ENCODE measurements around the gene ELP6.

ELP6 gene

GRCh38 chr3:47513125-47513929 lies at the start of gene ELP6:
ELP6 (minus strand) TSS chr3:47513712; CDS start chr3:47513590, 122 bp downstream.
- DNase-seq: peak; percentile 87 to 100 (median 97)

- DNase-seq: no peak
Measured at GRCh38 chr3:47556351-47556750, 42.8 kb upstream of the ELP6 start.

GRCh38 chr3:47554335-47554734 lies 40.8 kb upstream of the ELP6 start:
- DNase-seq: no peak

- DNase-seq: peak in 2 of 51 donors; percentile 4 to 12
Measured at GRCh38 chr3:47553407-47553806, 39.9 kb upstream of the ELP6 start.

- DNase-seq: peak in 44 of 51 donors; percentile 16 to 93 (median 64)
Measured at GRCh38 chr3:47542471-47543173, 29.1 kb upstream of the ELP6 start.

- no peak for DNase-seq
Measured at GRCh38 chr3:47541583-47542108, 28.1 kb upstream of the ELP6 start.

GRCh38 chr3:47540281-47540680 lies 26.8 kb upstream of the ELP6 start:
- DNase-seq: no peak

- peak in 1 of 51 donors; percentile 35 for DNase-seq
Measured at GRCh38 chr3:47536967-47537366, 23.5 kb upstream of the ELP6 start.

GRCh38 chr3:47536221-47536891 lies 22.8 kb upstream of the ELP6 start:
- peak in 46 of 51 donors; percentile 8 to 88 (median 58) for DNase-seq

GRCh38 chr3:47533996-47534454 lies 20.5 kb upstream of the ELP6 start:
- no peak for DNase-seq

GRCh38 chr3:47533481-47533880 lies 20.0 kb upstream of the ELP6 start:
- DNase-seq: no peak

- DNase-seq: no peak
Measured at GRCh38 chr3:47527952-47528725, 14.6 kb upstream of the ELP6 start.

- DNase-seq: no peak
Measured at GRCh38 chr3:47525617-47526016, 12.1 kb upstream of the ELP6 start.

GRCh38 chr3:47523310-47524073 lies 10.0 kb upstream of the ELP6 start:
- no peak for DNase-seq

GRCh38 chr3:47522082-47522987 lies 8.8 kb upstream of the ELP6 start:
- DNase-seq: peak in 50 of 51 donors; percentile 18 to 85 (median 65)

- no peak for DNase-seq
Measured at GRCh38 chr3:47520756-47521155, 7.2 kb upstream of the ELP6 start.

- no peak for DNase-seq
Measured at GRCh38 chr3:47517937-47518336, 4.4 kb upstream of the ELP6 start.

- no peak for DNase-seq
Measured at GRCh38 chr3:47515864-47516319, 2.4 kb upstream of the ELP6 start.

- DNase-seq: no peak
Measured at GRCh38 chr3:47515100-47515499, 1.6 kb upstream of the ELP6 start.

Measured in hypothalamus (tissue), 51 donors.